ENCODE results near the gene TMEM131L.

Gene TMEM131L

DNA sequence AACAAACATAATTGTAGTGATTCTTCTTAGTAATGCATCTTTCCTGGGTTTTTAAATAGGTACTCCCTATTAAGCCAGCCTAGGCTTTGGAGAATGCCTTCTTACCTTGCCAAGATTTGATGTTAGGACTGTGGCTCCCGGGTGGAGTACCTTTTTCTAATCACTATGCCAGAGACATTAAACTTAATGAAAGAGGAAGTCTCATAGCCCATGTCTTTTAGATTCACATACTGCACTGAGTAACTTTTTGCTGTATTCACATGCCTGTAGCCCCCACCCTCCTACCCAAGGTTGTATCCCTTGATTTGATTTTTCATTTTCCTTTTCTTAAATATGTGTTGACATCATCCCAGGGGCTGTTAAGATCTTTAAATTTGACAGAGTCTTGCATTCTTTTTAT is 113.7 kb downstream of the TMEM131L start:
- in situ Hi-C loops (cut with HindIII; ENCODE audit: low sequenced_read_pairs) = no loop called here
- TF ChIP-seq, protein P1, sequence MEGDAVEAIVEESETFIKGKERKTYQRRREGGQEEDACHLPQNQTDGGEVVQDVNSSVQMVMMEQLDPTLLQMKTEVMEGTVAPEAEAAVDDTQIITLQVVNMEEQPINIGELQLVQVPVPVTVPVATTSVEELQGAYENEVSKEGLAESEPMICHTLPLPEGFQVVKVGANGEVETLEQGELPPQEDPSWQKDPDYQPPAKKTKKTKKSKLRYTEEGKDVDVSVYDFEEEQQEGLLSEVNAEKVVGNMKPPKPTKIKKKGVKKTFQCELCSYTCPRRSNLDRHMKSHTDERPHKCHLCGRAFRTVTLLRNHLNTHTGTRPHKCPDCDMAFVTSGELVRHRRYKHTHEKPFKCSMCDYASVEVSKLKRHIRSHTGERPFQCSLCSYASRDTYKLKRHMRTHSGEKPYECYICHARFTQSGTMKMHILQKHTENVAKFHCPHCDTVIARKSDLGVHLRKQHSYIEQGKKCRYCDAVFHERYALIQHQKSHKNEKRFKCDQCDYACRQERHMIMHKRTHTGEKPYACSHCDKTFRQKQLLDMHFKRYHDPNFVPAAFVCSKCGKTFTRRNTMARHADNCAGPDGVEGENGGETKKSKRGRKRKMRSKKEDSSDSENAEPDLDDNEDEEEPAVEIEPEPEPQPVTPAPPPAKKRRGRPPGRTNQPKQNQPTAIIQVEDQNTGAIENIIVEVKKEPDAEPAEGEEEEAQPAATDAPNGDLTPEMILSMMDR (IDR thresholded peaks at IDR 0.05; ENCODE audit: low read depth, low read length) = no peak

DNA sequence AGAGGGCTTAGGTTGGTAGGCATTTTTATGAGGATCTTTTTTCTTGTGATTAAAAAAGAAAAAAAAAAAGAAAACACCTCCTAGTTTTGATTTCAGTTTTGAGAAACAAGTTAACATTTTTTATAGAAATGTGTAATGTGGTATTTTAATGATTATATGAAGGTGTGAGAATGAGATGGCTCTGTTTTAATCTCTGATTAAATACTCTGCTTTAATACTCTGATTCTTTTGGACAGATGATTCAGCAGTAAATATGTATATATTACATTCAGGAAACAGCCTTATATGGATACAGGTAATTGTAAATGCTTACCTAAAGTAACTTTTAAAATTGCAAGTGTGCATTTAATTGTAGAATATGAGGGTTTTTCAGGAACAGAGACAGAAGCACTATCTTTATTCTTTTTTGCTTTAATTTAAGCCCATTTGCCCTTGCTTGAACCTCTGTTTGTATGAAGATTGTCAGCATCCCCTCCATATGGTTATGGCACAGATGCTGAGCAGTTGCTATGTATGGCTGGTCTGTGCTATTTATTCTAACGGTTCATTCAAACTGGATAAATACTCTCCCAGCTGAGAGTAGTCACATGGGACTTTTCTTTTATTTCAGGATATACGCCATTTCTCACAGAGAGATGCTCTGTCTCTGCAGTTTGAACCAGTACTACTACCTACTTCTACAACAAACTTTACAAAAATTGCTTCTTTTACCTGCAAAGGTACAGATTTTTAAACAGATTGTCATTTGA is 117.0 kb downstream of the TMEM131L start:
- no peak for DNase-seq (ENCODE audit: low read depth, low spot score)
- H3K4me3 ChIP-seq (ENCODE audit: low read depth, low read length) = no peak overlapping the region
- in situ Hi-C loops (cut with HindIII; ENCODE audit: low sequenced_read_pairs) = no loop called here
- TF ChIP-seq, protein P1 (IDR thresholded peaks at IDR 0.05; ENCODE audit: low read depth, low read length) = no peak

More for the DNA sequence above, 113.7 kb downstream of the TMEM131L start:
- H3K4me3 ChIP-seq (ENCODE audit: low read depth, low read length) = no peak overlapping the region
- no peak for DNase-seq (ENCODE audit: low read depth, low spot score)

DNA sequence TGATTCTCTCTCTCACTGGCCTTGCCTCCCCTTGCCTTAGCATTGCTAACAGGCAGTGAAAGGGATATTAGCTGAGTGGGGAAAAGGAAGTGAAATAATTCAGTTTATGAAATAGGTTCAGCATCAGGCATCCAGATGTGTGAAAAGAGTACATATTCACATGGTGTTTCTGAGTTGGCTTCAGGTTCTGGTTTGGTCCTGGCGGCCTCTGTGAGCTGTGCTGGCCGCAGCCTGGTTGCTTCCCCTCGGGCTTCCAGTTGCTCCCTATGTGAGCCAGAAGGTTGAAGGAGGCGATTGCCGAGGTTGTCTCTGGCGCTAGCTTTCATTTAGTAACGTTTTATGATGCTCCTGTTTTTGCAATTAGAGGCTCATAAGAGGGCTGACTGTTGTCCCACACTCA is 118.9 kb downstream of the TMEM131L start:
- H3K4me3 ChIP-seq (ENCODE audit: low read depth, low read length) = no peak overlapping the region
- in situ Hi-C loops (cut with HindIII; ENCODE audit: low sequenced_read_pairs) = no loop called here

DNA sequence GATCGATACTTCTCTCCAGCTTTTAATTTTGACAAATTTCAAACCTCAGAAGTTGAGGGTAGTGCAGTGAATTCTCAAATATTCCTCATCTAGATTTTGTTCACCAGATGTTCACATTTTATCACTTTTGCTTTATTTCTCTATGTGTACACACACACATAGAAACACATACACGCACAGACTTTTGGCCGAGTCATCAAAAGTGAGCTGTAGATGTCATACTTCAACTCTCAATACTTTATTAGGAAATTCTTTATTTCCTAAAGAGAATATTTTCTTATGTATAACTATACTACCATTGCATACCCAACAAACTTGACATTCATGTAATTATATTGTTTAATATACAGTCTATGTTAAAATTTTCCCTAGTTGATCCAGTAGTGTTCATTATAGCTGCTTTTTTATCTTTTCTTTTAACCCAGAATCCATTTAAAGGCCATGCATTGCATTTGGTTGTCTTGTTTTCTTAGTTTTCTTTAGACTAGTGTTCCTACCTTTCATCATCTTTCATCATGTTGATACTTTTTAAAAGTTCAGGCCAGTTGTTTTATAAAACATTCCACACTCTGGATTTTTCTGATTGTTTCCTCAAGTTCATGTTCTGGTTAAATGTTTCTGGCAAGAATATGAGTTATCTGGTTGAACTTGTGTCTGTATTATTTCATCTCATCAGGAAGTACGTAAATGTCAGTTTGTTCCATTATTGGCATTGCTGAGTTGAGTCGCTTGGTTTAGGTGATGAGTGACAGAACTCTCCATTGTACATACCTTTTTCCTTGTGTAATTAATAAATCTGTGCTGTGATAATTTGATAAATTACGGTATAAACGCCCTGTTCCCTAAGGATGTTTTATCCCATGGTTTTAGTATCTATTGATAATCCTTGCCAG is 123.8 kb downstream of the TMEM131L start:
- no peak overlapping the region for H3K4me3 ChIP-seq (ENCODE audit: low read depth, low read length)
- in situ Hi-C loops (cut with HindIII; ENCODE audit: low sequenced_read_pairs) = no loop called here
- TF ChIP-seq, protein P1 (IDR thresholded peaks at IDR 0.05; ENCODE audit: low read depth, low read length) = no peak
- no peak for DNase-seq (ENCODE audit: low read depth, low spot score)

More for the DNA sequence above, 118.9 kb downstream of the TMEM131L start:
- TF ChIP-seq, protein P1 (IDR thresholded peaks at IDR 0.05; ENCODE audit: low read depth, low read length) = no peak
- DNase-seq (ENCODE audit: low read depth, low spot score) = no peak

DNA sequence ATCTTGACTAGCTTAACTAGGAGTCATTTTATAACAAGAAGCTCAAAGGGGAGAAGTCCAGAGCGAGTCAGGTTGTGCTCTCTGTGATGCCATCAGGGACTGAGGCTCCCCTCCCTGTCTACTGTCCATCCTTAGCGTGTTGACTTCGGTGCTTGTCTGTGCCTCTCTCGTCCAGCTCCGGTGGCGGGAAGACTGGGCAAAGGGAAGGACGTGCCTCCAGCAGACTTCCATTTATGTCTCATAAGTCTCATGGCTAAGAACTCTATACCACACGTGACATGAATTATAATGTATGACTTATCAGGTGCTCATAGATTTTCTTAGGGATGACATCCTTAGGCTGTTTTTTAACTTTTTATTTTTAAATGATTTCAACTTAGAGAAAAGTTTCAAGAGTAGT is 125.3 kb downstream of the TMEM131L start:
- no peak overlapping the region for H3K4me3 ChIP-seq (ENCODE audit: low read depth, low read length)
- TF ChIP-seq, protein P1 (IDR thresholded peaks at IDR 0.05; ENCODE audit: low read depth, low read length) = no peak
- in situ Hi-C loops (cut with HindIII; ENCODE audit: low sequenced_read_pairs) = no loop called here
- DNase-seq (ENCODE audit: low read depth, low spot score) = no peak

DNA sequence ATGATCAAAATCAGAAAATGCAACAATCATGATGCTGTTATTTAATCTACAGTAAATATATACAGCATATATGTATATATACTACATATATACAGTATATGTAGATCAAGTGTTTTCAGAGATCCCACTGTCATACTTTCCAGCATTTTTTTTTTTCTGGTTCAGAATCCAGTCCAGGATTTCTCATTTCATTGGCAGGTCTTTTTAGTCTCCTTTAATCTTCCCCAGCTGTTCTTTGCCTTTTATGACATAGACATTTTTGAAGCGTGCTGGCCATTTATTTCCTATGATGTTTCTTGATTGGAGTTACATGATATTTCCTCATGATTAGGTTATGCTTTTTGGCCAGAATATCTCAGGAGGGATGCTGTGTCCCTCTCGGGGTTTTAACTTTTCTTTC is 125.9 kb downstream of the TMEM131L start:
- in situ Hi-C loops (cut with HindIII; ENCODE audit: low sequenced_read_pairs) = no loop called here
- no peak overlapping the region for H3K4me3 ChIP-seq (ENCODE audit: low read depth, low read length)
- DNase-seq (ENCODE audit: low read depth, low spot score) = no peak
- TF ChIP-seq, protein P1 (IDR thresholded peaks at IDR 0.05; ENCODE audit: low read depth, low read length) = no peak
